ENCODE results near the gene TXNDC16.

DNA sequence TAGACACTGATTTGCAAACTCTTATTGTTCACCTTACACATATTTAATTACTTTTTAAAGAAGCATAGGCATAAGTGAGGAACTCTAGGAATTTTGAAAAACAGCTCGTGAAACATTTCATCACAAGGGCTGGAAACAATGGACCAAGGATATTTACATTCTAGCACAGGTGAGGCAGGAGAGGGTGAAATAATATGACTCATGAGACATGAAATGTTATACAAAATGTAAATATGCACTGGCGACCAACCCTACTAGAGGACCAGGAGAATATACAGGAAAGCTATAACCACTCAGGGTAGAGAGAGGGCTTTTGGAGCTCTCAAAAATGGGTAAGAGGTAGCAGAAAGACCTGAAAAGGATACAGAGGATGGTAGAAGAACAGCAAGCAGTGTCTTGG is 122.9 kb downstream of the TXNDC16 start:
- TF ChIP-seq SUZ12 (IDR thresholded peaks at IDR 0.05; ENCODE audit: extremely low read depth, insufficient read depth, insufficient read length) (no peak), ZNF274 (IDR thresholded peaks at IDR 0.05; ENCODE audit: low read depth, low read length) (no peak), YY1 (IDR thresholded peaks at IDR 0.05; ENCODE audit: insufficient read depth, insufficient read length) (no peak)
